DND-41 (cell line): ENCODE measurements around the gene SQOR.
A peak's percentile ranks its signal among the peaks of the same experiment; 100 is the strongest.

ENCODE experiments used
- ATAC-seq: fragments of 200-7000 bp; cut with Tn5 transposase; 3 replicates; pipeline ENCODE4 v1.9.1; 2021; ENCODE audit warnings: low read depth; ENCODE audit not compliant: insufficient read depth
- DNase-seq: peaks from one replicate; pipeline ENCODE4 v3.0.0-alpha.2; 2020
- H2AFZ ChIP-seq: 2 replicates; pipeline ENCODE4 v1.6.0; 2012; ENCODE audit warnings: low read depth, low read length
- H3K27ac ChIP-seq: 2 replicates; pipeline ENCODE4 v1.5.1; 2012; ENCODE audit warnings: low read length, inconsistent platforms
- H3K27me3 ChIP-seq: fragments of 200-600 bp; sonication (generic); 2 replicates; pipeline ENCODE4 v1.6.0; 2012; ENCODE audit warnings: low read length, mild to moderate bottlenecking, inconsistent platforms; ENCODE audit not compliant: insufficient read depth, poor library complexity
- H3K36me3 ChIP-seq: 2 replicates; pipeline ENCODE4 v1.5.1; 2012; ENCODE audit warnings: low read length, inconsistent platforms; ENCODE audit not compliant: insufficient read depth
- H3K4me1 ChIP-seq: 2 replicates; pipeline ENCODE4 v1.5.1; 2012; ENCODE audit warnings: mild to moderate bottlenecking, low read length; ENCODE audit not compliant: insufficient read depth
- H3K4me2 ChIP-seq: 2 replicates; pipeline ENCODE4 v1.6.0; 2012; ENCODE audit warnings: mild to moderate bottlenecking, moderate library complexity, low read length, inconsistent platforms; ENCODE audit not compliant: insufficient read depth
- H3K4me3 ChIP-seq, 2 experiments: fragments of 200-600 bp in 1 of 2; shearing (Covaris generic) in 1 of 2; 2 replicates each; pipeline ENCODE4 v1.5.1; 2012 to 2016; ENCODE audit warnings: inconsistent platforms in 2 of 2, low read length in 2 of 2, mild to moderate bottlenecking in 2 of 2, low read depth in 1 of 2, moderate library complexity in 1 of 2
- H3K79me2 ChIP-seq: 2 replicates; pipeline ENCODE4 v1.6.0; 2012; ENCODE audit warnings: low read length, inconsistent platforms; ENCODE audit not compliant: insufficient read depth
- H3K9ac ChIP-seq: 2 replicates; pipeline ENCODE4 v1.6.0; 2012; ENCODE audit warnings: low read depth, mild to moderate bottlenecking, inconsistent platforms, low read length, moderate library complexity
- H3K9me3 ChIP-seq: 2 replicates; pipeline ENCODE4 v1.5.1; 2012; ENCODE audit warnings: low read length, moderate library complexity, mild to moderate bottlenecking, inconsistent platforms; ENCODE audit not compliant: insufficient read depth, severe bottlenecking
- H4K20me1 ChIP-seq: 2 replicates; pipeline ENCODE4 v1.6.0; 2012; ENCODE audit warnings: low read length; ENCODE audit not compliant: insufficient read depth
- CTCF ChIP-seq: IDR thresholded peaks from 2 replicates; pipeline ENCODE4 v1.5.1; 2012; ENCODE audit warnings: borderline replicate concordance, low read length, moderate library complexity, mild to moderate bottlenecking; ENCODE audit not compliant: poor library complexity, severe bottlenecking; ENCODE audit errors: extremely low read depth
- EZH2 ChIP-seq: IDR thresholded peaks from 3 replicates; pipeline ENCODE4 v1.6.1; 2012; ENCODE audit warnings: borderline replicate concordance, low read depth, mild to moderate bottlenecking, moderate library complexity, low read length, inconsistent platforms; ENCODE audit not compliant: severe bottlenecking

The SQOR gene

GRCh38 chr15:45612790-45613415 lies 21.9 kb upstream of the SQOR start:
- no peak overlapping the region for H3K27ac ChIP-seq
- H3K4me3 ChIP-seq, result no peak overlapping the region
- H3K36me3 ChIP-seq, result peaks cover 3% of the 10 kb centered on the region; the same call in 1 of the 2 replicates
- DNase-seq (no peak), ATAC-seq (no peak)
- no peaks in the 10 kb centered on the region for H4K20me1 ChIP-seq
- H3K4me1 ChIP-seq, result no peaks in the 10 kb centered on the region
- H3K27me3 ChIP-seq, result no peaks in the 10 kb centered on the region
- no peak for TF ChIP-seq CTCF
- no peak for TF ChIP-seq EZH2
- no peaks in the 10 kb centered on the region for H3K79me2 ChIP-seq
- no peak overlapping the region for H3K9ac ChIP-seq
- no peak overlapping the region for H2AFZ ChIP-seq
- no peaks in the 10 kb centered on the region for H3K9me3 ChIP-seq
- no peak overlapping the region for H3K4me2 ChIP-seq

- Histone ChIP-seq H4K20me1 (no peaks in the 10 kb centered on the region), H3K36me3 (no peaks in the 10 kb centered on the region), H3K27me3 (no peaks in the 10 kb centered on the region), H3K9ac (no peak overlapping the region), H3K79me2 (no peaks in the 10 kb centered on the region), H3K27ac (no peak overlapping the region), H2AFZ (no peak overlapping the region), H3K4me3 (no peak overlapping the region), H3K4me1 (no peaks in the 10 kb centered on the region), H3K9me3 (no peaks in the 10 kb centered on the region), H3K4me2 (no peak overlapping the region)
- TF ChIP-seq EZH2 (no peak), CTCF (no peak)
- no peak for ATAC-seq
- no peak for DNase-seq
Observed at GRCh38 chr15:45616901-45617323, 17.9 kb upstream of the SQOR start.

- Histone ChIP-seq H3K4me1 (no peaks in the 10 kb centered on the region), H3K27ac (no peak overlapping the region), H4K20me1 (no peaks in the 10 kb centered on the region), H3K9me3 (no peaks in the 10 kb centered on the region), H3K36me3 (no peaks in the 10 kb centered on the region), H3K79me2 (no peaks in the 10 kb centered on the region), H3K27me3 (no peaks in the 10 kb centered on the region), H3K4me2 (no peak overlapping the region), H2AFZ (no peak overlapping the region), H3K4me3 (no peak overlapping the region), H3K9ac (no peak overlapping the region)
- ATAC-seq (peak; percentile 47; the same call in 1 of the 3 replicates), DNase-seq (no peak)
- peak; percentile 14 for TF ChIP-seq CTCF
- TF ChIP-seq EZH2, result no peak
Observed at GRCh38 chr15:45618813-45619212, 16.0 kb upstream of the SQOR start.

- H3K27ac ChIP-seq, result no peak overlapping the region
- H3K9ac ChIP-seq, result no peak overlapping the region
- H3K79me2 ChIP-seq, result no peaks in the 10 kb centered on the region
- H2AFZ ChIP-seq, result no peak overlapping the region
- no peaks in the 10 kb centered on the region for H3K27me3 ChIP-seq
- no peak for ATAC-seq
- DNase-seq, result no peak
- H3K4me3 ChIP-seq, result no peak overlapping the region
- TF ChIP-seq CTCF, result no peak
- no peak for TF ChIP-seq EZH2
- H3K4me1 ChIP-seq, result no peaks in the 10 kb centered on the region
- H3K36me3 ChIP-seq, result no peaks in the 10 kb centered on the region
- no peak overlapping the region for H3K4me2 ChIP-seq
- H4K20me1 ChIP-seq, result no peaks in the 10 kb centered on the region
- H3K9me3 ChIP-seq, result no peaks in the 10 kb centered on the region
Observed at GRCh38 chr15:45628136-45628535, 6.7 kb upstream of the SQOR start.
